Measurements from ENCODE around the gene PRDM16. TPM values are rescaled to one million over a fixed set of nuclear protein-coding genes. Genes with fewer than 3 reads are reported as not detected.

PRDM16 gene
- total and polyA plus RNA-seq, 2 of the 13 experiments (the other 11 are each of a cell fraction or from before 2014, with no cell fraction given), result 0.15 to 0.81 TPM

GRCh38 chr1:3456449-3456963 is 387.5 kb downstream of the PRDM16 start (continued):
- no peak for TF ChIP-seq ZNF891 (CRISPR knock-in tag; IDR thresholded peaks at IDR 0.05)
- TF ChIP-seq CERS6 (CRISPR knock-in tag; IDR thresholded peaks at IDR 0.05), result no peak
- TF ChIP-seq TMF1 (CRISPR knock-in tag; IDR thresholded peaks at IDR 0.05; ENCODE audit: low read depth), result no peak
- TF ChIP-seq IKZF5 (CRISPR knock-in tag; IDR thresholded peaks at IDR 0.05), result peak; percentile 10; the same call in 1 of the 2 replicates
- peak; percentile 76 for TF ChIP-seq SP5 (CRISPR knock-in tag; IDR thresholded peaks at IDR 0.05; ENCODE audit: borderline replicate concordance, low read depth)
- TF ChIP-seq ZNF672 (CRISPR knock-in tag; IDR thresholded peaks at IDR 0.05), result peak; percentile 99
- TF ChIP-seq HOXA7 (CRISPR knock-in tag; IDR thresholded peaks at IDR 0.05), result no peak
- peak; percentile 5; the same call in 1 of the 2 replicates for TF ChIP-seq ZNF331 (CRISPR knock-in tag; IDR thresholded peaks at IDR 0.05)
- 0 out of 2 replicates have a peak, but pooled peaks have one; percentile 14 for TF ChIP-seq ZNF776 (CRISPR knock-in tag; IDR thresholded peaks at IDR 0.05)
- TF ChIP-seq HIVEP1 (CRISPR knock-in tag; IDR thresholded peaks at IDR 0.05), result no peak
- no peak for TF ChIP-seq MIER2 (CRISPR knock-in tag; IDR thresholded peaks at IDR 0.05)
- peak; percentile 91 for TF ChIP-seq ZC3H4 (CRISPR knock-in tag; IDR thresholded peaks at IDR 0.05; ENCODE audit: borderline replicate concordance)
- TF ChIP-seq ZNF34 (CRISPR knock-in tag; IDR thresholded peaks at IDR 0.05; ENCODE audit: borderline replicate concordance), result no peak
- no peak for TF ChIP-seq NR2F1 (CRISPR knock-in tag; IDR thresholded peaks at IDR 0.05)
- TF ChIP-seq NR2F6 (IDR thresholded peaks at IDR 0.05), result no peak
- TF ChIP-seq NR2F6 (CRISPR knock-in tag; IDR thresholded peaks at IDR 0.05), result no peak
- 0 out of 2 replicates have a peak, but pooled peaks have one; percentile 37 for TF ChIP-seq IRX3 (CRISPR knock-in tag; IDR thresholded peaks at IDR 0.05; ENCODE audit: borderline replicate concordance, low read depth)
- no peak for TF ChIP-seq ZFP62 (CRISPR knock-in tag; IDR thresholded peaks at IDR 0.05)
- TF ChIP-seq ZNF816 (CRISPR knock-in tag; IDR thresholded peaks at IDR 0.05; ENCODE audit: borderline replicate concordance), result peak; percentile 3; the same call in 1 of the 2 replicates
- TF ChIP-seq PITX1 (CRISPR knock-in tag; IDR thresholded peaks at IDR 0.05), result peak; percentile 76
- TF ChIP-seq HDAC1 (CRISPR knock-in tag; IDR thresholded peaks at IDR 0.05), result 0 out of 2 replicates have a peak, but pooled peaks have one; percentile 19
- TF ChIP-seq ZNF276 (CRISPR knock-in tag; IDR thresholded peaks at IDR 0.05; ENCODE audit: low read depth), result 0 out of 2 replicates have a peak, but pooled peaks have one; percentile 10
- TF ChIP-seq ZNF607 (CRISPR knock-in tag; IDR thresholded peaks at IDR 0.05; ENCODE audit: borderline replicate concordance), result 0 out of 2 replicates have a peak, but pooled peaks have one; percentile 17
- TF ChIP-seq FUBP1 (CRISPR knock-in tag; IDR thresholded peaks at IDR 0.05; ENCODE audit: borderline replicate concordance), result peak; percentile 71; the same call in 1 of the 2 replicates
